ENCODE data around the gene GPR78.
A peak's percentile ranks its signal among the peaks of the same experiment; 100 is the strongest.

The GPR78 gene

DNA sequence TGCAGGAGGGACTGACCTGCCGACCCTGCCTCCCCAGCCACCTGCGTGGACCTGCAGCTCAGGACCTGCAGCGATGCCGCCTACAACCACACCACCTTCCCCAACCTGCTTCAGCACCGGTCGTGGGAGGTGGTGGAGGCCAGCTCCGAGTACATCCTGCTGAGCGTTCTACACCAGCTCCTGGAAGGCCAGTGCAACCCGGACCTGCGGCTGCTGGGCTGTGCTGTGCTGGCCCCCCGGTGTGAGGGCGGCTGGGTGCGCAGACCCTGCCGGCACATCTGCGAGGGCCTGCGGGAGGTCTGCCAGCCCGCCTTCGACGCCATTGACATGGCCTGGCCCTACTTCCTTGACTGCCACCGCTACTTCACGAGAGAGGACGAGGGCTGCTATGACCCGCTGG lies 20.9 kb downstream of the GPR78 start:
- no peak for DNase-seq

DNA sequence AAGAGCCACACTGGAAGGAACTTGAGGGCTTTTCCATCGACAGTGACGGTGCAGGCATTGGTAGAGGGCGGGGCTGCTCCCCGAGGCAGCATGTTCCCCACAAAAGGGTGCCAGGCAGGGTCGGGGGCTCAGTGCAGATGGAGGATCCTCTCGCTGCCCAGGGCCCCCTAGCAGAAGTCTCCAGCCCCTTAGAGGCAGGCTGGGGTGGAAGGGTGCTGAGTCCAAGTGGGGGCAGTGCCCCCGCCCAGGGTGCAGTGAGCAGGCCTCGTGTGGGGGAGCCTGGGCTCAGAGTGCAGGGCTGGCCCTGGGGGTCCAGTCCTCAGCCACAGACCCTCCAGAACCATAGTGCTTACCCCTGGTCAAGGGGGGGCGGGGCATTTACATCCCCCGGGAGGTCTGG lies 21.4 kb downstream of the GPR78 start:
- no peak for DNase-seq

DNA sequence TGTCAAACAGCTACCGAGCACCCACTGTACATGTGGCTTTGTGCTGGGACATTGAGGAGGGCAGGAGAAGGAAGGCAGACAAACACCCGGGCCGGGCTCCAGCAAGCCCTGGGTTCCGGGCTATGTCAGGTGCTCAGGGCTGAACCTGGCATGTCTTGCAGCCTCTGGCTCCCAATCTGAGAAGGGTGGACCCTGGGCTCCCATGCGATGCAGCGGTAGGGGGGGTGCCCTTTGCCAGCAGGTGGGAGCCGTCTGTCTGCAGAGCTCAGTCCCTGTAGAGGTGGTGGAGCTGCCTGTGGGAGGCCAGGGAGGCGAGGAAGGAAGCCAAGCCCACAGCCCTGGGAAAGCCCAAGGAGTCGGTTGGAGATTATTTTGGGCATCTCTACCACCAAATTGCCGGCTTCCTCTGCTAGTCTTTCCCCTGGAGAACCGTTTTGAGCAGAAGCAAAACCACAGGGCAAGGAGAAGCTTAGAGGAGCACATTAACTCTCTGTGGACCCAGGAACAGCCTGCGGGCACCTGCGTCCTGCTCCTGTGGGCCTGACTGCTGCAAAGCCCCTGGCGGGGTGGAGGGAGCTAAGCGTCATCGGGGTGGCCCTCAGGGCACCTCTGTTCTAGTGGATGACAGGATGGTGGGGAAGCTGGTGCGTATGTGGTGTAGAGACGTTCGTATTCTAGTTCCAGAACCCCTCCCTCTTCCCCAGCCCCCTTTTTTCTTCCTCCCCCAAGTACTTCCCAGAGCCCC lies 22.7 kb downstream of the GPR78 start:
- no peak for DNase-seq

DNA sequence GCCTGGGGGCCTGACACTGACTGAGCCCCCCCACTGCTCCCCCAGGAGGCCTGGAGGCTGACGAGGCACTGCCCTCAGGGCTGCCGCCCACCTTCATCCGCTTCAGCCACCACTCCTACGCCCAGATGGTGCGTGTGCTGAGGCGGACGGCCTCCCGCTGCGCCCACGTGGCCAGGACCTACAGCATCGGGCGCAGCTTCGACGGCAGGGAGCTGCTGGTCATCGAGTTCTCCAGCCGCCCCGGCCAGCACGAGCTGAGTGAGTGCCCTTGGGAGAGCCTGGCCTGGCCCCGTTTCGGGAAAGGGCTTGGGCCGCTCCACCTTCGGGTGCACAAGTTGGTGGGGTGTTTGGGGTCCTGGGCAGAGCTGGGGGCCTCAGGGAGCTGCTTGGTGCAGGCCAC lies 23.7 kb downstream of the GPR78 start:
- no peak for DNase-seq

DNA sequence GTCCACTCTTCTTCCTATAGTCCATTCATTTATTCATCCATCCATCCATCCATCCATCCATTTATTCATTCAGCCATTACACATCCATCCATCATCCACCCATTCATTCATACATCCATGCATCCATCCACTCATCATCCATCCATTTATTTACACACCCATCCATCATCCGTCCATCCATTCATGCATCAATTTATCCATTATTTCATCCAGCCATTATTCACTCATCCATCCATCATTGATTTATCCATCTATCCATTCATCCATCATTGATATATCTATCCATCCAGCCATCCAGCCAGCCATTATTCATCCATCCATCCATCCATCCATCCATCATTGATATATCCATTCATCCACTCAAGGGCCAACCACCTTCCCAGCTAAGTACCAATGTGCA lies 25.1 kb downstream of the GPR78 start:
- no peak for DNase-seq

- no peak for DNase-seq
These were observed 26.3 kb downstream of the GPR78 start for GRCh38 chr4:8606476-8606875.

DNA sequence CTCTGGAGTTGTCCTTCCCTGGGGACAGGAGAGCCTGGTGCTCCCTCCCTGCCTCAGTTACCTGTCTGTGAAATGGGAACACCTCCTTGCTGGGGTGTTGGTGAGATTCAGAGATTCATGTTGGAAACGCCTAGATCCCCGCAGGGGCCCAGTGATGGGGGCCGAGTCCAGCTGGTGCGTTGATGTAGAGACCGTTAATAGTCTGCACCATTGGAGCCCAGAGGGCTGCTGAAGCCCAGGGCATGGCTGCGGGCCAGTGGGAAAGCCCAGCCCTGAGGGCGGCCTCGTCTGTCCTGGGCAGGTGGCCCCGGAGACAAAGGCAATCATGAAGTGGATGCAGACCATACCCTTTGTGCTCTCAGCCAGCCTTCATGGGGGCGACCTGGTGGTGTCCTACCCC lies 26.8 kb downstream of the GPR78 start:
- no peak for DNase-seq

GRCh38 chr4:8607603-8608481 lies 27.6 kb downstream of the GPR78 start:
- peak in 1 of 2 experiments; percentile 46 for DNase-seq

DNA sequence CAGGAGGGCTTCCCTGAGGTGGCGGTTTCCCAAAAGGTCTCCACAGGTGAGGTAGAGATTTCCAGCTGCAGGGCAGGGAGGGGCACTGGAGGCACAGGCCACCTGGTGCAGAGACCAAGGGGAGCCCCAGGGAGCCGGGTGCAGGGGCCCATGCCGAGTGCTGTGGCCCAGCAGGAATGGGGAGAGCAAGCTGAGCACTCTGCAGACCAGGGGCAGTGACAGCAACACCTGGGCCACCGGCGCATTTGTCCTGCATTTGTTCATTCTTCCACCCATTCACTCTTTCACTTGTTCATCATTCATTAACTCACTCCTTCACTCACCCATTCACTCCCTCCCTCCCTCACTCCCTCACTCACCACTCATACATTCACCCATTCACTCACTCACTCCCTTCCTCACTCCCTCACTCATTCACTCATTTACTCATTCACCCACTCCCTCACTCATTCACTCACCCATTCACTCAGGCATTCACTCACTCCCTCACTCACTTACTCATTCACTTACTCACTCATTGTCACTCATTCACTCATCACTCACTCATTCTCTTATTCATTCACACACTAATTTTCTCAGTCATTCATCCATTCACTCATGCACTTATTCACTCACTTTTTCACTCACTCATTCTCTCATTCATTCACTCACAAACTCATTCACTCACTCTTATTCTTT lies 28.7 kb downstream of the GPR78 start:
- DNase-seq = no peak

DNA sequence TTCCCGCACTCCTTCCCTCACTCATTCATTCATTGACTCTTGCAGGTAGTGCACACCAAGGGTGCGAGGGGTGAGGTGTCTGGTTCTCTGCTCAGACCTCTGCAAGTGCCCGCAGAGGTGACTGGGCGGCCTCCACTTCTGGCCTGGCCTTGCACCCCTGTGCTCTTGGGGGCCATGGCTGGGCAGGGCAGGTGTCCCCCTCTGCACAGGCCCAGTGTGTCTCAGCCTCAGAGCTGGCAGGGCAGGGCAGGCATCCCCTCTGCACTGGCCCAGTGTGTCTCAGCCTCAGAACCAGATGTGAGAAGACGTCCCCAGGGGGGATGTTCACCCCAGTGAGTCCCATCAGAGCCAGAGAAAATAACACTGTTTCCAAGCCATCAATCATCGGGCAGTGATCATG lies 29.2 kb downstream of the GPR78 start:
- no peak for DNase-seq

DNA sequence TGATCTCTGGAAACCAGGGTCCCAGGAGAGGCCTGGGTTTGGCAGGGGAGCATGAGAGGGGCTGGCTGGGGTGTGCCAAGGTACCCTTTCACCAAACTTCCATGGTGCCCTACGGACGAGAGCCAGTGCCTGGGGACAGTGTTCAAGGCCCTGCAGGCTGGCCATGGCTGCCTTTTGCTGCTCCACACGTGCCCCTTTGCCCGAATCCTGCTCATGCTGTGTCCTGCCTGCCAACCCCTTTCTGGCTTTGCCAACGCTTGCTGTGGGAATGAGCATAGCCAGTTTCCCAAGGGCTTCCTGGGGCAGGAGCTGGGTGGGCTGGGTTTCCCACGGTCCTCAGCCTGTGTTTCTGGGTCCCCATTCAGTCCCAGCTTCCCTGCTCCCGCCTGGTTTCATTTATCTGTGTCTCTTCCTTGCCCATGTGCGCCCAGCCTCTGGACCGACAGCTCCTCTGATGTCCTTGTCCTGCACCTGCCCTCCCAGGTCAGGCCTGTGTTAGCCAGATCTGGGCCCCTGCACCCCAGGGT lies 29.7 kb downstream of the GPR78 start:
- DNase-seq = no peak

- DNase-seq = no peak
These were observed 30.8 kb downstream of the GPR78 start for GRCh38 chr4:8610858-8611616.

DNA sequence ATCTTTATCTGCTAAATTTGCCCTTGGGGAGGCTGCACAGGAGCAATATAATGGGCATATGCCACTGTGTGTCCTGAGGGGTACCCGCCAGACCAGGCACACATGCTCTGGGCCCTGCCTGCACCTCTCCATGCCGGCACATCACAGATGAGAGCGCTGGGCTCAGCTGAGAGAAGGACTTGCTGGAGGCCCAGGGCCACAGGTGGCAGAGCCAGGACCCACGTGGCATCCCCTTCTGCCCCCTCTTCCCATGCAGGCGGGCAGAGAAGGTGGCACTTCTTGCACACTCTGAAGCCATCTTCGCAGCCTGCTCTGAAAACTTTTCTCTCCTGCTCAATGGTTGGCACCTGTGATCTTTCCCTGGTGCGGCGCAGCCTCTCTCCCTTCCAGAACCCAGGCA lies 32.5 kb downstream of the GPR78 start:
- no peak for DNase-seq

GRCh38 chr4:8613421-8614364 lies 33.5 kb downstream of the GPR78 start:
- DNase-seq = no peak

GRCh38 chr4:8614365-8615193 lies 34.4 kb downstream of the GPR78 start:
- no peak for DNase-seq

DNA sequence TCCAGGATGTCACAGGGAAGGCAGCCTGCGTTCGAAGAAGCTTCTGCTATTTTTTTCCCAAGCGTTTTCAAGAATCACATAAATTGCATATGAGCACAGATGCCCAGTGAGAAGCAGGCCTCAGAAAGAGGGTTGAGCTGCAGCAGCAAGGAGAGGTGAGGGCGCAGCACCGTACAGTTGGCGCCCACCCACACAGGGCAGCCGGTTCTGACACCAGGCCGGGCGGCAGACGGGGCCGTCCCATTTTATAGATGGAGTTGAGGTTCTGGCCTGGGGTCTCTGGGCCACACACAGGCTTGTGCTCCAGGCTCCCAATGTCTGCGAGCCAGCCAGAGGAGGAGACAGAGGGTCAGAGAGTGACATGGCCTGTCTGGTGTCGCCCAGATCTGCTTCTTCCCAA lies 35.2 kb downstream of the GPR78 start:
- no peak for DNase-seq

- DNase-seq = no peak
These were observed 36.0 kb downstream of the GPR78 start for GRCh38 chr4:8615921-8616787.

DNA sequence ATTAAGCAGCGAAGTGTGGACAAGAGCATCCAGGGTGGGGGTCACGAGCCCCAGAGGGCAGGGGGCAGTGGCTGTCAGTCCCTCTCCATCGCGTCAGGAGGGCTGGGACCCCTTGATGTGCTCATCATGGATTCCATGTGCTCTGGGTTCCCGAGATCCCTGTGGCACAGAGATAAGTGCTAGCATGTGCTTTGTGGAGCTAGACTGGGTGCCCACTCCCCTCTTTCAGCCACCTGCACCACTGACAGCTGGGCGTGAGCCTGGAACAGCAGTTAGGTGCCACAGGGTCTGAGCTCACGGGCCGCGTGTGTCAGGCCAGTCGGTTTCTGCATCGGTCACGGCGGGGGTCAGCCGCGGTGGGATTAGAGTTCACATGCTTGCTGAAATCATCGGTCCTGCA lies 36.6 kb downstream of the GPR78 start:
- DNase-seq = no peak

- DNase-seq = no peak
These were observed 37.4 kb downstream of the GPR78 start for GRCh38 chr4:8617486-8618040.
